Activated naive CD4-positive, alpha-beta T cell treated with anti-CD3 and anti-CD28 coated beads, Interleukin-2, amount 10 ng/mL, durations not matched to agents 7 days and 5 days (primary cell): ENCODE measurements around the gene HOXC12.
A peak's percentile ranks its signal among the peaks of the same experiment; 100 is the strongest.

Experiments used
- CTCF ChIA-PET: fragments of 350-600 bp; sonication (Branson Sonifier 250); formaldehyde crosslinking; loops from one replicate; lab custom pipeline; 2021; ENCODE audit warnings: antibody characterized with exemption; lab: Charles Lee
- DNase-seq: peaks from one replicate; pipeline ENCODE4 v3.0.0-alpha.2; 2020
- H3K27ac Mint-ChIP-seq: one replicate; pipeline ENCODE4 v1.8.0; 2021; ENCODE audit warnings: mild to moderate bottlenecking, moderate library complexity, mixed read lengths
- H3K27me3 Mint-ChIP-seq: one replicate; pipeline ENCODE4 v1.8.0; 2021; ENCODE audit warnings: mild to moderate bottlenecking, mixed read lengths
- H3K36me3 Mint-ChIP-seq: one replicate; pipeline ENCODE4 v1.8.0; 2021; ENCODE audit warnings: mixed read lengths
- H3K4me1 Mint-ChIP-seq: one replicate; pipeline ENCODE4 v1.8.0; 2021; ENCODE audit warnings: mixed read lengths
- H3K4me3 Mint-ChIP-seq: one replicate; pipeline ENCODE4 v1.8.0; 2021; ENCODE audit warnings: mild to moderate bottlenecking, moderate library complexity, mixed read lengths
- H3K9me3 Mint-ChIP-seq: one replicate; pipeline ENCODE4 v1.8.0; 2021; ENCODE audit warnings: mixed read lengths

HOXC12 gene

DNA sequence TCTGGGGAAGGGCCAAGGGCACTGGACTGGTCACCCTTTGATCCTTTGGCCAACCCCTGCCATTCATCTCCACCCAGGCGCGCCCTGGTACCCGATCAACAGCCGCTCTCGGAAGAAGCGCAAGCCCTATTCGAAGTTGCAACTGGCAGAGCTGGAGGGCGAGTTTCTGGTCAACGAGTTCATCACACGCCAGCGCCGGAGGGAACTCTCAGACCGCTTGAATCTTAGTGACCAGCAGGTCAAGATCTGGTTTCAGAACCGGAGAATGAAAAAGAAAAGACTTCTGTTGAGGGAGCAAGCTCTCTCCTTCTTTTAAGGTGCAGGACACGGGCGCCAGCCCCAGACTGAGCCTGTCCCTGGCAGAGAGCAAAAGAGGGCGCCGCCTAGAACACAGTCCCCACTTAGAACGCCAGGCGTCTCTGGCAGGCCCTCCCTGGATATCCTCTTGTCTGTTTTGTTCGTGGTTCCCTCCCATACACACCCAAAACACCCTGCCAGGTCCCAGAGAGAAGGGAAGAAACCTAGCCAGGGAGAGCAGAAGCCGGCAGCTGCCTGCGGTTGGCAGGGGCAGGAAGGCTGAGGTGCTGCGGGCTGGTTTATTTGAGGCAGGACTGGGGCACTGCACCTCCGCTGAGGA, 1.7 kb downstream of the HOXC12 start:
- H3K4me3 Mint-ChIP-seq = no peak overlapping the region
- peaks cover 7% of the 10 kb centered on the region for H3K4me1 Mint-ChIP-seq
- no peaks in the 10 kb centered on the region for H3K9me3 Mint-ChIP-seq
- peaks cover 100% of the 10 kb centered on the region for H3K27me3 Mint-ChIP-seq
- DNase-seq = no peak
- H3K36me3 Mint-ChIP-seq = peaks cover 2% of the 10 kb centered on the region
- H3K27ac Mint-ChIP-seq = peak overlapping the region; percentile 64
- CTCF ChIA-PET = no interaction called here

DNA sequence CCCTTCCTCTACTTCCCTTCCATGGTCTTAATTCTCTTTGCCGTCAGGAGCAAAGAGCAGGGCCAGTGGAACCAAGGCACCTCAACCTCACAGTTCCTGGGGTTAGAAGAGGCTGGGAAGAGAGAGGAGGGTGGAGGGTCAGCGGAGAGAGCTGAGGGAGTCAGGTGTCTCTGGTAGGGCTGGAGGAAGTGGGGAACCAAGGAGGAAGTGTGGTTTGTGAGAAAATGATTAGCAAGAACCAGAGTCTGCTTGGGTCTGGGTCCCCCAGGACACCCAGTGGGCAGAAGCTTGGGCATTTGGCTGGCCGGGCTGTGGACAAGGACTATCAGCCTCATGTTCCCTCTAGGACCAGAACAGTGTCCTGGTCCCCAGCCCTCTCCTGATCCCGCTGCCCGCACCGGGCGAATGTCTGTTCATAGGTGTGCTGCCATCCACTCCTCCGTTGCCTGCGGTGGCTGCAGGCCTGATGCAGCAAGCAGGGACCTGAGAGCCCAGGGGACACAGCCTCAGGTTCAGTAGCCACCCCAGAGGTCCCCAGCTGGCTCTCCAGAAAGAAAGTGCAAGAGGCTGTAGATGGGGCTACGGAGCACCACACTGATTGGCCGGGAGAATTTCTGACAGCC, 2.3 kb downstream of the HOXC12 start:
- no peak overlapping the region for H3K27ac Mint-ChIP-seq
- peaks cover 7% of the 10 kb centered on the region for H3K4me1 Mint-ChIP-seq
- CTCF ChIA-PET = no interaction called here
- DNase-seq = no peak
- peaks cover 2% of the 10 kb centered on the region for H3K36me3 Mint-ChIP-seq
- no peak overlapping the region for H3K4me3 Mint-ChIP-seq
- H3K27me3 Mint-ChIP-seq = peaks cover 100% of the 10 kb centered on the region
- no peaks in the 10 kb centered on the region for H3K9me3 Mint-ChIP-seq

DNA sequence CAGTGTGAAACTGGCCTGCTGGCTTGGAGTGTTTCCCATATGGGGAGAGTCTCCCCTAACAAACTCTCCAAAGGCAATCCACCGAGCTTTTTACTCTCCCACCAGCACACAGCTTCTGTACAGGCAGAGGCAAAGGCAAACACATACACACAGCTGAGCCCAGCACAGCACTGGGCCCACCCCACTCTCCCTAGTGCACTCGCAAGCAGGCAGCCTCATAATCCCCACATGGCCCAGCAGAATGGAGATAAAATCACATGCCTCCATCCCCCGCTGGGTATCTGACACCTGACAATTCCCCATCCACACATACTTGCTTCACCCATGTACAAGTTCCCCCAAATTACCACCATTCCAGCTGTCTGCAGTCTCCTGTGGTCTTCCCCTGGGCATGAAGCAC, 3.4 kb downstream of the HOXC12 start:
- no peak overlapping the region for H3K27ac Mint-ChIP-seq
- H3K4me1 Mint-ChIP-seq = peaks cover 7% of the 10 kb centered on the region
- CTCF ChIA-PET = interaction anchor here (0.9 to 1.2 kb wide), 2 partner anchors 12 to 243 kb away, joined by 3 to 4 read pairs; no protein-coding TSS in a partner anchor
- no peak for DNase-seq
- peaks cover 2% of the 10 kb centered on the region for H3K36me3 Mint-ChIP-seq
- peaks cover 98% of the 10 kb centered on the region for H3K27me3 Mint-ChIP-seq
- no peak overlapping the region for H3K4me3 Mint-ChIP-seq
- H3K9me3 Mint-ChIP-seq = no peaks in the 10 kb centered on the region

- no peaks in the 10 kb centered on the region for H3K9me3 Mint-ChIP-seq
- CTCF ChIA-PET = interaction anchor here (1.0 to 1.2 kb wide), 2 partner anchors 45 to 242 kb away, joined by 3 read pairs; no protein-coding TSS in a partner anchor
- no peak overlapping the region for H3K4me3 Mint-ChIP-seq
- peaks cover 12% of the 10 kb centered on the region for H3K4me1 Mint-ChIP-seq
- no peak overlapping the region for H3K27ac Mint-ChIP-seq
- DNase-seq = no peak
- no peaks in the 10 kb centered on the region for H3K36me3 Mint-ChIP-seq
- H3K27me3 Mint-ChIP-seq = peaks cover 98% of the 10 kb centered on the region
These were observed 4.6 kb downstream of the HOXC12 start for GRCh38 chr12:53959314-53959713.

DNA sequence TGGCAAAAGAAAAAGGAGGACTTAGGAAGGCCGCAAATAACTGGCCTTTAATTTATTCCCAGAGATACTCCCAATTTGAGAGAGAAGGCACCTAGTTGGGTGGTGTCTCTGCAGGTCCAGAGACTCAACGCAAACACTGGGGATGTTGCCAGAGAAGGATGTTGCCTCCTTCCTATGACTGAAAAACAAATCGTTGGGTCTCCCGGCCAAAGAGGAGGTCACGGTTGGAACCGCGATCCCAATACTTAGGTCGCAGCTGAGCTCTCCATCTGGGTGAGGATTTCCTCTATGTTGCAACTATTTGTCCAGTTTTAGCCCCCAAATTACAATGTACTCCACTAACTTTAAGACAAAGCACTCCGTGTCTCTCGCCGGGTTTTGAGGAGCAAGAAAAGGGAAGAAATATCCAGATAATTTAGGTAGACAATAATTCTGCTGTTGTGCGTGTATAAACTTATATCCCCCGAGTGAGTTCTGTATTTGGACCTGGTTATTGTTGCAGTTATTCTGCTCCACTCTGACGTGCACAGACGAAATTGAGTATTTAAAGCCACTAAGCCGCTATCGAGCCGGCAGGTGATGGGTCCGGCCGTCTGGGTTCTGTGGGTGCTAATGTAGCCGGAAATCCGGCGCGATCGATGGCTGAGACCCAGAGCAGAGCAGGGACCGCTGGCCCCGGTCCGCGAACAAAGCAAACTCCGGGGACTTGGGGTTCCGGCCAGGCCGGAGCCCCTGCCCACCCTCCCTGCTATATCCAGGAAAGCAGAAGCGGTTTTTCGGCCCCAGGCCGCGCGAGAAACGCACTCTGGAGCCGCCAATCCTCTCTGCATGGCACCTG, 5.7 kb downstream of the HOXC12 start:
- H3K9me3 Mint-ChIP-seq = no peaks in the 10 kb centered on the region
- peaks cover 98% of the 10 kb centered on the region for H3K27me3 Mint-ChIP-seq
- peaks cover 19% of the 10 kb centered on the region for H3K4me1 Mint-ChIP-seq
- no peak for DNase-seq
- peak overlapping the region; percentile 14 for H3K4me3 Mint-ChIP-seq
- peak overlapping the region; percentile 80 for H3K27ac Mint-ChIP-seq
- CTCF ChIA-PET = no interaction called here
- H3K36me3 Mint-ChIP-seq = no peaks in the 10 kb centered on the region

DNA sequence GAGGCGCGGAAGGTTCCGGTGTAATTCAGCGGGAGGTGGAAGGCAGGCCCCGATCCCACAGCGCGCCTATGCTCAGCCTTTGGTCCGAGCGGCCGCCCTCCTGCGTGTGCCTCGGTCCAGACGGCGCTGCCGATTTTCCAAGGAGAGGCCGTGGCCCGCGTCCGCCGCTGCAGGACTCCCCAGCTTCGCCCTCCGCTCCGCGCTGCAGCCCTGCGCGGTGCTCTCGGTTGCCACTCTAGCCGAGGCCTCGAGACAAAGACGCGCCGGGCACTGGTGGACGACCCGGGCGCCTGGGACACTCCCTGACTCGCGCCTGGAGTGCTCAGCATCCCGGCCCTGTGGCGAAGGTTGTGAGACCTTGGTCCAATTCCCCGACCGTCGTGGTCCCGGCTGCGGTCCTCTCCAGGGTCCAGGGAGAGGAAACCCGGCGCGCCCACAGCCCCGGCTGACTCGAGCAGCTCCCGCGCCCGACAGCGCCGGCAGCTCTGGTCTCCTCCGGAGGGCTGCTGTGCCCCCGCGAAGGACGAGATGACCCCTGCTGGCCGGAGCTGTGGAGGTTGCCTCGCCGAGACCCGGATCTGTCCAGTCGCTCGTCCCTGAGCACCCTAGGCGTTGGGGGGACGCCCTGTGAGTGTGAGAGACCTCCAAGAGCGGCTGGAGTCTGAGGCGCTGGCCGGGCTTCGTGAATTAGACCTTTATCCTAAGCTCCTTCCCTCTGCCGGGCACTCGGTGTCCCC, 6.5 kb downstream of the HOXC12 start:
- Mint-ChIP-seq H3K27me3 (peaks cover 98% of the 10 kb centered on the region), H3K36me3 (no peaks in the 10 kb centered on the region), H3K4me3 (no peak overlapping the region), H3K4me1 (peaks cover 25% of the 10 kb centered on the region), H3K9me3 (no peaks in the 10 kb centered on the region), H3K27ac (peak overlapping the region; percentile 78)
- DNase-seq = no peak
- CTCF ChIA-PET = no interaction called here

GRCh38 chr12:53963005-53963404, 8.3 kb downstream of the HOXC12 start:
- H3K36me3 Mint-ChIP-seq = no peaks in the 10 kb centered on the region
- no peak for DNase-seq
- no peak overlapping the region for H3K4me3 Mint-ChIP-seq
- CTCF ChIA-PET = no interaction called here
- H3K9me3 Mint-ChIP-seq = no peaks in the 10 kb centered on the region
- H3K27me3 Mint-ChIP-seq = peaks cover 98% of the 10 kb centered on the region
- H3K27ac Mint-ChIP-seq = no peak overlapping the region
- H3K4me1 Mint-ChIP-seq = peaks cover 22% of the 10 kb centered on the region

DNA sequence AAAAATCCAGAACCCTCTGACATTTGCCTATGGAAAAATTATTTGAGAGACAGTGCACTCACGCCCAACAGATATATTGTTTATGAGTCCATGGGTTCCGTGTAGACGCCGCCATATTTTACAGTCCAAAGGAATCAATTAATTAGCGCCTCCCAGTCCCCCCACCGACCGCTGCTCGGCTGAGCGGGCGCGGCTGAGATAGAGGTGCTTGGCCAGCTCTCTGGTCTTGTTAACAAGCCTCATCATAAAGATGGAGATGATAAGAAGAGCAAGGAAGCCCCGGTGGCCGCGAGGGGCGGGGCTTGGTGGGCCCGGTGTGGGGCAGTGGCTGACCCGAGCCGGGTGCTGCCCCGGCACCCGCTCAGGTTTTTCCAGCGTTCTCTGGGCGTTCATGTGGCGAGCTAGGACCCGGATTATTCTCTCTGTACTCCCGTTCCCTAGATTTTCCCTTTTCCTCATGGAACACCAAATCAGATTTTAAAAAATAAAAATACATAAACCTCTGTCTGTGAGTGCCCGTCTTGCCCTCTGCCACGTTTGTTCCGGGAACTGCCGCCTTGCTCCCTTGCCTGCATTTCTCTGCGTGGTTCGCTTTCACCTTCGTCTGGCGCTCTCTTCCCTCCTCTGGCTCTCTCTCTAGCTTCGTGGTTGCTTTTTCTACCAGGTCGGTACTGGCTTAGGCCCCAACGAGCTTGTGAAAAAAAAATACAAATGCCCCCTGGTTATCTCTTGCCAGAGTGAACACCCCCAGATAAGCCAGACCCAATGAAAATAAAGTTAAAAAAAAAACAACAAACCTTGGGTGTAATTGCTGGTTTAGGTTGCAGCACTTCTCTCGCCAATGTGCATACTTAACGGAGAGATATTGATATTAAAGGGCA, 9.0 kb downstream of the HOXC12 start:
- Mint-ChIP-seq H3K27me3 (peaks cover 98% of the 10 kb centered on the region), H3K4me1 (peaks cover 22% of the 10 kb centered on the region), H3K27ac (peak overlapping the region; percentile 59), H3K9me3 (no peaks in the 10 kb centered on the region), H3K36me3 (peaks cover 3% of the 10 kb centered on the region), H3K4me3 (no peak overlapping the region)
- DNase-seq = no peak
- CTCF ChIA-PET = no interaction called here

GRCh38 chr12:53964315-53964713, 9.6 kb downstream of the HOXC12 start:
- Mint-ChIP-seq H3K9me3 (no peaks in the 10 kb centered on the region), H3K36me3 (peaks cover 3% of the 10 kb centered on the region), H3K4me3 (no peak overlapping the region), H3K4me1 (peaks cover 22% of the 10 kb centered on the region), H3K27me3 (peaks cover 98% of the 10 kb centered on the region), H3K27ac (no peak overlapping the region)
- CTCF ChIA-PET = no interaction called here
- no peak for DNase-seq

DNA sequence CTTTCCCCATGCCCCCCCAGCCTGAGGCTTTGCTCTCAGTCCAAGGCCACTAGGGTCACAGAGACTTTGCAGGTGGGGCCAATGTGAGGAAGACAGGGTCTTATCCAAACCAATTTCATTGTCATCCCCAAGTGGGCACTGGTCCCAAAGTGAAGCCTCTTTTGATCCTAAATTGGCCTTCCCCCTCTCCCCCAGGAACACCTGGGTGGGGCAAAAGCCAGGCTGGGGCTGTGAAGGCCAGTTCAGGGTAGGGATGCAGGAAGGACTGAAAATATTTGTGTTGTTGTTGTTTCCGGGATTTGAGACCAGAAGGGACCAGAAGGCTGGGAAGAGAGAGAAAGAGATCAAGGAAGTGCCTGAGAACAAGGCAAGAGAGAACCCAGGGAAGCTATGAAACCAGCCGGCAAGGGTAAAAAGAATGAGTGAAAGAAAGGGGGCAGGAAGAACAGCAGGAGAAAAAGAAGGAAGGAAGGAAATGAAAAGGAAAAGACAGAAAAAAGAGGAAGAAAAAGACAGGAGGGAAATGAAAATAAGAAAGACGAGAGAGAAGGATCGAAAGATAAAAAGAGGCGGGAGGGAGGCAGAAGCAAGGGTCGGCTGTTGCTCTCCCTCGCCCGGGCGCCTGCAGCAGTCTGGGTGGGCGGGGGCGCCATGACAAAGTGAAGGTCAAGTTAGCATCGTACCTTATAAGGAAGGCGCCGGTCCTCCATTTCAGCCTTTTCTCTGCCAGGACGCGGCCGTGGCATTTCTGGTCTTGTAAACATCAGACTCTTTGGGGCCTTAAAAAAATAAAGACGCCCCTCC, 10.8 kb downstream of the HOXC12 start:
- Mint-ChIP-seq H3K4me1 (peaks cover 22% of the 10 kb centered on the region), H3K4me3 (peak overlapping the region; percentile 27), H3K9me3 (no peaks in the 10 kb centered on the region), H3K27me3 (peaks cover 98% of the 10 kb centered on the region), H3K36me3 (peaks cover 3% of the 10 kb centered on the region), H3K27ac (peak overlapping the region; percentile 80)
- DNase-seq = no peak
- CTCF ChIA-PET = no interaction called here

GRCh38 chr12:53966085-53966384, 11.3 kb downstream of the HOXC12 start:
- H3K4me1 Mint-ChIP-seq = peaks cover 22% of the 10 kb centered on the region
- no peak overlapping the region for H3K4me3 Mint-ChIP-seq
- peaks cover 98% of the 10 kb centered on the region for H3K27me3 Mint-ChIP-seq
- no peak for DNase-seq
- H3K27ac Mint-ChIP-seq = peak overlapping the region; percentile 42
- CTCF ChIA-PET = no interaction called here
- peaks cover 3% of the 10 kb centered on the region for H3K36me3 Mint-ChIP-seq
- H3K9me3 Mint-ChIP-seq = no peaks in the 10 kb centered on the region

DNA sequence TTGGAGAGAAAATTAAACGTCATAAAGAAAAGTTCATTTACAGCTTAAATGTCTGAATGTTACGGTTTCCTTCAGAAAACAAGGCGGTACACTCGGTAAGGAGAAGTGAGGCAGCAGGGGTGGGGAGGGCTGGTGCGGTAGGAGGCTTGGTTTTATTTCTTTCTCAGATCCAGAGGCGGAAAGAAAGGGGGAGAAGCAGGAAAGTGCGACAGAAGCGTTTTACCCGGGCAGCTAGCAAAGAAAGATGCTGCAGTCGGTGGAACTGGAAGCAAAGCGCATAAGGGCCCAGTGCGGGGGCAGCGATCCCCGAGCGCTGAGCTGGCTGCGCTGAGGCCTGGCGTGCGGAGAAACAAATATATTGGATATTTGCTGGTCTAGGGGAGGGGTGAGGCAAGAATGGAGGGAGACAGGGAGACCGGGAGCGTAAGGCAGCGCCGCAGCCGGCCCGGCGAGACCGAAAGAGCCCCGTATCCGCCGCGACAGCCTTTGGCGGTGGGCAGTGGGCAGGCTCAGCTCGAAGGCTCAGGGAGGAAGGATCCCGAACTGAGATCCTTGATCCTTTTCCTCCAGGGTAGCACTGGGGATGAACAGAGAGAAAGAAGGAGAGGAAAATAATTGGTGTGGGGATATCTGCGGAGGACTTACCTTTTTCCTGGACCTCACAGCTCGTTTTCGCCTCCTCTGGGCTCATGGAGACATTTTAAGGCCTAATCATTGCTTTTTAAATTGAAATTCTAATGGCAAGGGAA, 11.9 kb downstream of the HOXC12 start:
- CTCF ChIA-PET = no interaction called here
- peaks cover 98% of the 10 kb centered on the region for H3K27me3 Mint-ChIP-seq
- no peak for DNase-seq
- peaks cover 3% of the 10 kb centered on the region for H3K36me3 Mint-ChIP-seq
- H3K27ac Mint-ChIP-seq = peak overlapping the region; percentile 42
- H3K9me3 Mint-ChIP-seq = no peaks in the 10 kb centered on the region
- H3K4me1 Mint-ChIP-seq = peaks cover 22% of the 10 kb centered on the region
- no peak overlapping the region for H3K4me3 Mint-ChIP-seq
